GM18520 (cell line): ENCODE data around the gene ANO9.
"Not testable (repeated sequence)": the region's sequence is repeated elsewhere in the genome, so short reads cannot be mapped to it uniquely, and the experiment has no call there.

Source experiments
- ATAC-seq: cut with Tn5 transposase; IDR thresholded peaks from one replicate; pipeline ENCODE4 v1.9.1; 2021; ENCODE audit not compliant: unreplicated experiment

ANO9 gene

DNA sequence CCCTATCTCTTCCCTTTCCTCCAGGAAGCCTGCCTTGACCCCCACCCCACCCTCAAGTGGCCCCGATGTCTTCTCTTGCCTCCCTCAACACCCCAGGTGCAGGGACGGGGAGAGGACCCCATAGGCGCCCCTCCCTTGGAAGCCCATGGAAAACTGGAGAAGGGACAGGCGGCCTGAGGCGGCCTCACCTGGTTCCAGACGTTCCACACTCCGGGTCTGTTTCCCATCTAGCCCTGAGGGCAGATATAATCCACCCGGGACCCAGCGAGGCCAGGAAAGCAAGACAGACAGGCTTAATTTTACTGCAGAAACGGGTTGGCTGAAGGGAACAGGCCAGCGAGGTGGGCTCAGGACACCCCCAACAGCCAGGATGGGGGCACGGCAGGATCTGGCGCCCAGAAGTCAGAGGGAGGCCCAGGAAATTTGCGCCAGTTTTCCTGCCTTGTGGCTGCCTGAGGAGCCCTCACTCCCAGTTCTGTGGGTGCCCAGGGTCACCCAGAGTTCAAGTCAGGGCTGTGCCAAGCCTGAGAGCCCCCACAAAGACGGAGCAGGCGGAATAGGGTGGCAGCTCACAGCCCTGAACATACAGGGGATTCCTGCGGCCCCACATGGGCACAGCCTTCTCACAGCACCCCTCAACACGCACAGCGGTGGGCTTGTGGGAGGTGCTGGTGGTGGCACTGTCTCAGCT, 24.0 kb downstream of the ANO9 start:
- ATAC-seq = no peak

DNA sequence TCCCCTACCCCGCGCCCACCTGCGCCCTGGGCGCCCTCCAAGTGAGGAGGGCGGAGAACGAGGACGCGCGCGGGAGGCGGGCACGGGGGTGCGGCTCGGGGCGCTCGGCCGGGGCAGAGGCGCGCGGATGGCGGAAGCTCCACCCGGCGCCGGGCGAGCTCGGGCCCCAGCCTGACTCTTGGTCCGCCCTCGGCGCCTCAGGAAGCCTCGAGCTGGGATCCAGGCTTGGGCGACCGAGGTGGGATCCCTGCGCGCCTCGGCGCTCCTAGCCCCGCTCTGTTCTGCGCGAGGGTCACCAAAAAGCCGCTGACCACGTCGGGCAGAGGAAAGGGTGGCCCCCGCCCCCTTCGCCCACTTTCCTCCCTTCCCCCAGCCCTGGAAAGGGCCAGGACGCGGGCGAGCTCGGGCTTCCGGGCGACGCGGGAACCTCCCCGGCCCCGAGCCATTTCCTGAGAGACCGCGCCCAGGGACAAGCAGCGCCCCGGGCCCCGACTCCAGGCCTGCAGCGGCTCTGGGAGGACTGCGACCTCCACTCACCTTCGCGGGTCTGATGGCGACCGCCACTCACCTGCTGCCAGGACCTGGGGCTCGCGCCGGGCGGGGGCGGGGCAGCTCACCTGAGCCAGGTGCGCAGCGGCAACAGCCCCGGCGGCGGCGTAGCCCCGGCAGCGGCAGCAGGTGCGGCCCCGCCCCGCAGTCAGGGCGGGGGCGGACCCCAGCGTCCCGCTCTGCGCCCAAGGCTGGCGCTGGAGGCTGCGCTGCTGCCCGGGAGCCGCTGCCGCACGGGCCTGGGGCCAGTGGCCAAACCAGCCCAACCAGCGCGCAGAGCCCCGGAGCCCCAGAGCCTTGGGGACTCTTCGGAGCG, 24.8 kb downstream of the ANO9 start:
- ATAC-seq = no peak

DNA sequence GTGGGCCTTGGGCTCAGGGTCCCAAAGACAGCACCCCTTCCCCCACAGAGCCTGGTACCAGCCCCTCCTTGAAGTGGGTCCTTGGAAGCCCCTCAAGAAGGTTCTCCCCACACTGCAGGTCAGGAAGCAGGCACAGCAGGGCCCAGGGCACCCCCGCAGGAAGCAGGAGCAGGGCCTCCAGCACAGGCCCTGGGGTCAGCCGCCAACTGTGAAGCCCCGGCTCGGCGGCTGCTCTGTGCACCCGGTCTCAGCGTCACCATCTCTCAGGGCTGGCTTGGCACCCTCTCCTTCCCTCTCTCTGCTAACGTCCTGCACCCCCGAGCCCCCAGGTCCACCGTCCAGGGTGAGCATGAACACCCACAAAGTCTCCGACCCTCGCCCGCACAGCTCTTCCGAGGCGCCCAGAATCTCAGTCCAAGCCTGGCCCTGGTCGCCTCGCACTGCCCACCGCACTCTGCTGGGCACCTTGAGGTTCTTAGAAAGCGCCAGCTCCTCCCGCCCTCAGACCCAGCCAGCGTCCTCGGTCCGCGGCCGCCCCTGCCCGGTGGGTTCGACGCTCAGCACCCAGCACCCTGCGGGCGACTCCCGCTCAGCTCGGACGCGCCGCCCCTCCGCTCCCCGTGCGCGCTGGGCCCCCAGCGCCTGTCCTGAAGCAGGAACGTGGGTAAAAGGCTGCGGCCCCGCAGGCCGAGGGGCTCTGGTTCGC, 25.6 kb downstream of the ANO9 start:
- no peak for ATAC-seq

DNA sequence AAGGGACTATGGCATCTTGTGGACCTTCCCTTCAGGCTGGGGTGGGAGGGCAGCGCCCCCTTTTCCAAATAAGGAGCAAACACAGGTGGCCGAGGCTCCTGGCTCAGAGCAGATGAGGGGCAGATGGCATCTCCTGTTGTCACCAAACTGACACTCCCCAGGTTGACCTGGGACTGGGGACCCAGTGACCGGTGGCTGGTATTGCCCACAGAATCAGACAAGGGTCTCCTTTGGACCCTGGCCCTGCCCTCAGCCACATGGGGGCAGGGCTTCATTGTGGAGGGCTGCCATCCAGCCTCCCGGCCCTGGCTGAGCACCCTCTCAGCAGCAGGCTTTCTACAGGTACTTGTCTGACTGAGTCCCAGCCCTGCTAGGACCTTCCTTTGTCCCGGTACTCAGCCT, 26.2 kb downstream of the ANO9 start:
- ATAC-seq = no peak

DNA sequence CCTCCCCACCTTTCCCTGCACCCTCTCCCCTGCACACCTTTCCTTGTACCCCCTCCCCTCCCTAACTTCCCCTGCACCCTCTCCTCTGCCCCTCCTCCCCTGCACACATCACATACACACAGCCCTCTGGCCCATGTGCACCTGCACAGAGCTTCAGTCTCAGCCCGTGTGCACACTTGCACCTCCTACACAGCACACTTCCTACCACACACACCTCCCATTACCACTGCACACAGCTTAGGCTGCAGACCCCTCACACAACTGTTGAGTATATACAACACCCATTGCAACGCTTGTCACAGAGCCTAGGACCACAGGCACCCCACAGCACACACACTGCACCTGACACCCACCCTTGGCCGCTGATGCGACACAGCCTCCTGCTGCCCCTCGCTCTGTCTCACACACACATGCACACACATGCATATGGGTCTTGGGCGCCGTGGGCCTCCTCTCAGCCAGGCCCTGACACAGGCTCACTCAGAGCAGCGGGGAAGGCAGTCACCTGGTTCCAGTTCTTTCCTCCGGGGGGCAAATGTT, 27.4 kb downstream of the ANO9 start:
- no peak for ATAC-seq

DNA sequence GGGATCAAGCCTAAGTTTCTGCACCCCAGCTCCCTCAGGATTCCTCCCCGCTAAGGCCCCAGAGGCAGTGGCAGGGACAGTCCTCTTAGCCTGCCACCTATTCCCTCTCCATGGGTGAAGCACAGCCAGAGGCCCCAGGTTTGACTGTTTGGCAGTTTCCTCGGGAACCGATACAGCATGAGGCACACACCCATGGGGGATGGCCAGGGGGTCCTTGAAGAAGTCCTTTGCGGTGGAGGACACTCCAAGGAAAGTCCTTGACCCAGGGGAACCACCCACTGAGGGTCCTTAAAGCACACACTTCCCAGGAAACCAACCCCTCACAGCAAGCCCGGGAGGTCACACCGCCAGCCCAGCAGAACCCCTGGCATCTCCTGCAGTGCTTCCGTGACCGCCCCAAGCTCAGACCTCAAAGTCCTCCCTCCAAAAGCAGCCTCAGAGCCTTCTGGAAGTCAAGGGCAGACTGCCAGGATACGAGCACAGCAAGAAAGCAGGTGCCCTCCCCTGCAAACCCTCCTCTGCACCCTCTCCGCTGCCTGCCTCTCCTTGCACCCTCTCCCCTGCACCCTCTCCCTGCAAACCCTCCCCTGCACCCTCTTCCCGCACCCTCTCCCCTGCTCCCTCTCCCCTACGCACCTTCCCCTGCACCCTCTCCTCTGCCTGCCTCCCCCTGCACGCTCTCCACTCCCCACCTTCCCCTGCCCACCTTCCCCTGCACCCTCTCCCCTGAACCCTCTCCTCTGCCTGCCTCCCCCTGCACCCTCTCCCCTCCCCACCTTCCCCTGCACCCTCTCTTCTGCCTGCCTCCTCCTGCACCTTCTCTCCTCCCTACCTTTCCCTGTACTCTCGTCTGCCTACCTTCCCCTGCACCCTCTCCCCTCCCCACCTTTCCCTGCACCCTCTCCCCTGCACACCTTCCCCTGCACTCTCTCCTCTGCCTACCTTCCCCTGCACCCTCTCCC, 28.4 kb downstream of the ANO9 start:
- ATAC-seq = no peak

DNA sequence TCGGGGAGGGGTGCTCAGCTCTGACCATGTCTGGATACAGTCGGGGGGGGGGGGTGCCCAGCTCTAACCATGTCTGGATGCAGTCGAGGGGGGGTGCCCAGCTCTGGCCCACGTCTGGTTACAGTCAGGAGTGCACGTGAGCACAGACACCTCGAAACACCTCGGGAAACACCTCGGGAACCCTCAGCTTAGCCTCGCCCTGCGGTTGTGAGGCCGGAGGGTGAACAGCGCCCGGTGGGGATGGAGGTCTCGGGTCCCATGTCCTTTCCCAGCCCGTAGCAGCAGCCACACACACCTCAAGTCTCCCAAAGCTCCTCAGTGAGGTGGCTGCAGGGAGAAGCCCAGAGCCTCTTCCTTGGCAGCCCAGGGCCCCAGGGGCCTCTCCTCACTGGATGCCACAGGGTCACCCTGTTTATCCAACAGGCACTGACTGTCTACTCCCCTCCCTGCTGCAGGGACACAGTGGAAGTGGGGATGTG, 29.1 kb downstream of the ANO9 start:
- ATAC-seq = no peak

DNA sequence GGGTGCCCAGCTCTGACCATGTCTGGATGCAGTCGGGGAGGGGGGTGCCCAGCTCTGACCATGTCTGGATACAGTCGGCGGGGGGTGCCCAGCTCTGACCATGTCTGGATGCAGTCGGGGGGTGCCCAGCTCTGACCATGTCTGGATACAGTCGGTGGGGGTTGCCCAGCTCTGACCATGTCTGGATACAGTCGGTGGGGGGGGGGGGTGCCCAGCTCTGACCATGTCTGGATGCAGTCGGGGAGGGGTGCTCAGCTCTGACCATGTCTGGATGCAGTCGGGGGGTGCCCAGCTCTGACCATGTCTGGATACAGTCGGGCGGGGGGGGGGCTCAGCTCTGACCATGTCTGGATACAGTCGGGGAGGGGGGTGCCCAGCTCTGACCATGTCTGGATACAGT, 30.3 kb downstream of the ANO9 start:
- ATAC-seq = not testable (repeated sequence)

DNA sequence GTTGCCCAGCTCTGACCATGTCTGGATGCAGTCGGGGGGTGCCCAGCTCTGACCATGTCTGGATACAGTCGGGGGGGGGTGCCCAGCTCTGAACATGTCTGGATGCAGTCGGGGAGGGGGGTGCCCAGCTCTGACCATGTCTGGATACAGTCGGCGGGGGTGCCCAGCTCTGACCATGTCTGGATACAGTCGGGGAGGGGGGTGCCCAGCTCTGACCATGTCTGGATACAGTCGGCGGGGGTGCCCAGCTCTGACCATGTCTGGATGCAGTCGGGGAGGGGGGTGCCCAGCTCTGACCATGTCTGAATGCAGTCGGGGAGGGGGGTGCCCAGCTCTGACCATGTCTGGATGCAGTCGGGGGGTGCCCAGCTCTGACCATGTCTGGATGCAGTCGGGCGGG, 31.1 kb downstream of the ANO9 start:
- not testable (repeated sequence) for ATAC-seq

DNA sequence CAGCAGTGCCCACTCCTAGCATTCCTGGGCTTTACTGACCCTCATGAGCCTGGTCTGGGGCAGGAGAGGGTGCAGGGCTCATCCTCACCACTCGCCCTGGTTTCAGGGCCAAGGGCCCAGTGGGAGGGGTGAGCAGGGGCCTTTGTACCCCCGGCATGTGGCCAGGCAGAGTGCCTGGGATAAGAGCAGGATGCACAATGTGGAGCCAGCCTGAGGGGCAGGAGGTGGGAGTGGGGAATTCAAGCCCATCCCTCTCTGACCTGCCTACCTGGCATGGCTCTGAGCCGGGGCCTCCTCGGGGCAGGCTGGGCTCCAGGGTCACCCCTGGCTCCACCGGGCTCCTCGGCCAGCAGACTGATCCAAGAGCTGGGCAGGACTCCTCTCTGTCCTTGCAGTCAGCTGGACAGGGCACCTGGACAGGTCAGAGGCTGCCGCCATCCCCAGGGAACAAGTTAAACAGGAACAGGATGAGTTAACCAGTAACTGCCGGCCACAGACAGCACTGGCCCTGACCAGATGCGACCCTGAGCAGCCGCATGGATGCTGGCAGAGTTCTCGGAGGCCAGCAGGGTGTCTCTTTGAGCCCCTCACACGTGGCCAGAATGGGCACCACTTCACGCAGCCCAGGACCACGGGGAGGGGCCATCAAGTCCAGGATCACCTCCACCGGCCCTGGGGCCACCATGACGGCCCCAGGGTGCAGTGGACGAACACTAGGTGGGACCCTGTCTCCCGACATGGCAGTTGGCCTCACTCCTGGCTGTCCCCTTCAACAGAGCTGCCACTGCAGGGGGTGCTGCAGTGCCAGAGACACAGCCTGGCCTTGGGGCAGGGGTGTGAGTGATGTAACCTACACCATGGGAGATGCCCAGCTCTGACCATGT, 32.0 kb downstream of the ANO9 start:
- ATAC-seq = no peak

DNA sequence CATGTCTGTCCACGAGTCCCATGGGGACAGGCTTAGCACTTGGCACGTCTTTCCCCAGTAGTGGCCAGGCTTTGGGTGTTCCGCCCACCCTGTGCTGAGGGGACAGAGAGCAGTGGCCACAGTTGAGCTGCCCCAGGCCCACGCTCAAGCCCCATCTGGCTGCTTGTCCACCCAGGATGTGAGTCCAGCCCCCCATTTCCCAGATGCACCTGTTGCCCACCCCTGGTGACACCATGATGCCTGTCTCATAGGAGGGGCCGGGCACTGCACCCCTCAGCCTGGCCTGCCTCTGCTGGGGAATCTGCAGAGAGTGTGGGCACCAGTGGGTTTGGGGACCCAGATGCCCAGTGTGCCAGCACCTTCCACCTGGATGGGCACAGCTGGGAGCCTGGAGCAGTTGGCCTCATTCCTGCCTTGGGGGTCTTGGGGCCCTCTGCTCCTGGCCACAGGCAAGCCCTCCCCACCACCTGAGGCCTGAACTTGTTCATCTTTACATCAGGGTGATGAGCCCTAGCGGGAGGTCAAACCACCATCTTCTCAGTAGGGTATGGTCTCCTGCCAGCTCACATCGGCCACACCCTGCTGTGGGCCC, 32.7 kb downstream of the ANO9 start:
- ATAC-seq = no peak

DNA sequence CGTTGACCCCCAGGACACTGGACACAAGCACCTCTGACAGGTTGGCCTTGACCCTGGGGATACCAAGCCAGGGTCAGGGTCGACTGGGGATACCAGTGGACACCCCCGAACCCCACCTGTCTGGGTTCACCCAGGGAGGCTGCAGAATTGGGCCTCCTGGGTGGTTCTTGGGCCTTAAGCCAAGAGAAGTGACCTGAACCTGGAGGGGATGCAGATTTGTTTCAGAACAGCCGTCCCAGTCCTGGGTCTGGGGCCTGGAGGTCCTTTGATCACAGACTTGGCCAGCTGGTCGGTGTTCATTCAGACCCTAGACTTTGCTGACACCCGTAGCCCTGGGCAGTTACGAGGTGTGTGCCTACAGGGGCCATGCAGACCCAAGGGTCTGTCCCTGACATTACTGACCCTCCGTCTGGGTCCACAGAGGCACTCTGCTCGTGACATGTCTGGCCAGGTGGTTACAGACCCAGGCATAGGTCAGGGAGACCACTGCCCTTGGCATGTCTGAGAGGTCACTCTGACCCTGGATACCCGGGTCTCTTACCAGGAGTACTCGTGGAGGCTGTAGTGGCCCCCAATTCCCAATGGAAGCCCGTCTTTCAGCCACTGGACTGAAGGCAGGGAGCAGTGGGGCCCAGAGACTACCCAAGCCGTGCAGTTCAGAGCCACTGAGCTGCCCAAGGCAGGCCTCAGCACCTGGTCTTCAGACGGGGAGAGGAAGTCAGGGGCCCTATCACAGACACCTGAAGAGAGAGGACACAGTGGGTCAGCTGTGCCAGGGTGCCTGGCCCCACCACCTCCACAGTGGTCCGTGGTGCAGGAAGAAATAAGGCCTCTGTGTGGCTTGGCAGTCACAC, 33.4 kb downstream of the ANO9 start:
- no peak for ATAC-seq

DNA sequence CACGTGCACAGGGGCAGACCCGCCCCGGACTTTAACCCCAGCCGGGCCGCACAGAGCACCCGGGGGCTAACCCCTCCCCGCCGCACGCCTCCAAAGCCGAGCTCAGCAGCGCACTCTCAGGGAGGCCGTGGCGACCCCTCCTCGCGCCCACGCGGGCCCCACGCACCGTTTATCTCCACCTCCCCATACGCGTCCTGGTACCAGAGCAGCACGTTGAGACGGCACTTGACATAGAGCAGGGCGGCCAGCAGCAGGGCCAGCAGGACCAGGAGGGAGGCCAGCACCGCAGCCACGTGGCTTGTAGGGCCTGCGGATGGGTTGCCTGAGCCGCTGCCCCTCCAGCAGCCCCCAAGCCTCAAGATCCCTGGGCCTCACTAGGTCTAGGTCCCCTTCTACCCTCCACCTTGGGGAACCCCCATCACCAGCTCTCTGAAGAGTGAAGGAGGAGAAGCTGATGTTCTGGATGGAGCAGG, 34.1 kb downstream of the ANO9 start:
- no peak for ATAC-seq

DNA sequence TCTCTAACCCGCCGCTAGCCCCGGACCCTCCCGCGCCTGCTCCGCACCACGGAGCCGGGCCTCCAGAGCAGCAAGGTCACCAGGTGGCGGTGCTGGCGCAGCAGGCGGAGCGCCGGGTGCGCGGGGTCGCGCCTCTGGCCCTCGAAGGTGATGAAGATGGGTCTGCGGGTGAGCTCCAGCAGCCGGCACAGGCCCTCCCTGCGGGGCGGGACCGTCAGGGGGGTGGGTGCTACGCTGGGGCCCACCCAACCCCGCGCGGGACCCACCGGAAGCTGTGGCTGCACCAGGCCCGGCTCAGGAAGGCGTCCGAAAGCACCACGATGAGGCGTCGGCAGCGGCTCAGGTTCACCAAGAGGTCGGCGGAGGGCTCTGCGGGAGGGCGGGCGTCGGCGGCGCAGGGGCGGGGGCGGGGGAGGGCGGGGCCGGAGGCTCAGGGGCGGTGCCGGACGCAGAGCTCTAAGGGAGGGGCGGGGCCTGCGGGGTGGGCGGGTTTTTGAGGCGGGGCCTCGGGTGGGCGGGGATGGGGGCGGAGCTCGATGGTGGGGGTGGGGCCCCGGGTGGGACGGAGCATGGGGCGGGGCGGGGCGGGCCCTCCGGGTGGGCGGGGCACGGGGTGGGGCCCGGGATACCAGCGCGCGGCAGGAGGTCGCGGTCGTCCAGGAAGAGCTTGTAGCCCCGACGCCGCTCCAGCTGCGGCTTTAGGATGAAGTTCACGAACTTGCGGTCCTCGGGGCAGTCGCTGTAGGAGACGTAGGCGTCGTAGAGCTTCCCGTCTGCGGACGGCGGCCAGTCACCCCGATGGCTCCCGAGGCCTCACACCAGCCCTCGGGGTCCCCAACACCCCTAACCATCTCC, 34.8 kb downstream of the ANO9 start:
- ATAC-seq = no peak

DNA sequence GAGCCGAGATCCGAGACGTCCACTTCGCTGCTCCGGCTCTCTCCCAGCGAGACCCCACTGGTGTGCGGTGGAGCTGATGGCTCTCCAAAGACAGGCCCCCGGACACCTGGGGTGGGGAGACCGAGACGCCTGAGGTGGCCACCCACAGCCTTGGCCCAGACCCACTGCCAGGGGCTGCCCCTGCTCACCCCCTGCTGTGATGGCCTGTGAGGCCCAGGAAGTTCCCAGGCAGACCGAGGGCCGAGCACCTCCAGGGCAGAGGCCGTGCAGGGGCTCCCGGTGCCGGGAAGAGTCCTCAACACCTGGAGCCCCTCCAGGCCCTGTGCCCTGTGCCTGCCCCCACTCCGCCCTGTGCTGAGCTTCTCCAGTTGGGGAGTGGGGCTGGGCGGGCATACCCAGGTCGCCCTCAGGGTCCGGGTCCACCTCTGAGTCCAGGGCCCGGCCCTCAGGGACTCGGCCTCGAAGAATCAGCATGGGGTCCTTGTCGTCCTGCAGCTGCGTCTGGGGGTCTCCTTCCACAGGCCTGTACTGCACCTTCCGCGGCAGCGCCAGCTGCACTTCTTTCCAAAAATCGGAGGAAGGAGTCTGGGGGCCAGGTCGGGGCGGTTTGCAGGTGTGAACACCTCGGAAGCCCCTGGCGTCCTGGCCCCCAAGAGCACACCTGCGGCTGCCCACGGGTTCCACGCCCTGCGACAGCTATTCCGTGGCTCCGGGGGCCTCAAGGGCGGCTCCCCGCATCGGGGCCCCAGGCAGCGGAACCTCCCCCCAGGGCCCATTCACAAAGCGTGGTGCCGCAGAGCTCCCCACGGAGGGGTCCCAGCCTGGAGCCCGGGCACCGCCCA, 35.6 kb downstream of the ANO9 start:
- no peak for ATAC-seq

DNA sequence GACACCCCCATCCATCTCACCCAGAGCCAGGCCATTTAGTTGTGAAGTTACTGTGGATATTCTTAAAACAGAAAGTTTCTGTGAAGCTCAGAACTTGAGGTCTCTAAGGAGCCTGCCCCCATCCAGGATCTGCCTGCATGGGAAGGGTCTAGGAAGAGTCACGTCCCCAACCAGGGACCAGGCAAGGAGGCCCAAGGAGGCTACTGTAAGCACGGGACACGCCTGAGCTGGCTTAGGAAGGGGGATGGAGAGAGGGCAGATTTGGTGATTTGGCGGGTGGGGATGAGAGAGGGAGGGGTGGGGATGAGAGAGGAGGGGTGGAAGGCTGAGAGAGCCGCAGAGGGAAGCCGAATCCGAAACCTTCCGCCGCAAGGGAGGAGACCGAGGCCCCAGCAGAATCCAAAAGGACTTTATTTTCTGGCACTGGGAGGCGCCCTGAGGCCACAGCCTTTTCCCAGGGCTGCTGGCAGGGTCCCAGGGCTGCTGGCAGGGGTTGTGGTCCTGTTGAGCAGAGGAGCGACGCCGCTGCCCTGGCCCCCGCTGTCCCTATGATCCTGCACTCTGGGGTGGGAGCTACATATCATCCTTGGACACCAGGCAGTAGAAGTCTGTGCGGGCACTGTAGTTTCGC, 36.4 kb downstream of the ANO9 start:
- ATAC-seq = no peak
